T-cell (primary cell): ENCODE data around the gene TRMT1. TPM values are rescaled to one million over a fixed set of nuclear protein-coding genes. Genes with fewer than 3 reads are reported as not detected.
A peak's percentile ranks its signal among the peaks of the same experiment; 100 is the strongest.
"Not testable (repeated sequence)": the region's sequence is repeated elsewhere in the genome, so short reads cannot be mapped to it uniquely, and the experiment has no call there.

Experiments used
- ATAC-seq, 4 experiments: fragments of 200-7000 bp in 3 of 4; fragments of 150-1000 bp in 1 of 4; cut with Tn5 transposase; replicated peaks in 1 of 4; 1 replicate in 3 of 4; 2 replicates in 1 of 4; pipeline ENCODE4 v1.10.0; 2021; ENCODE audit warnings: moderate library complexity in 3 of 4, mild to moderate bottlenecking in 2 of 4, moderate number of reproducible peaks in 1 of 4
- CTCF ChIA-PET, 2 donors: fragments of 300-600 bp; sonication (Branson Sonifier 250); formaldehyde crosslinking; loops; one replicate each; lab custom pipeline; 2022; ENCODE audit warnings: antibody characterized with exemption in 2 of 2; lab: Charles Lee
- POLR2A ChIA-PET, 2 donors: fragments of 300-600 bp; sonication (Branson Sonifier 250); formaldehyde crosslinking; loops; one replicate each; lab custom pipeline; 2022; ENCODE audit warnings: antibody characterized with exemption in 2 of 2; lab: Charles Lee
- DNase-seq, 35 experiments: peaks; one replicate each; pipeline versions ENCODE4 v3.0.0 to v3.0.0-alpha.2; 2013 to 2023
- H3K27ac ChIP-seq: one replicate; pipeline ENCODE4 v1.5.1; 2013; ENCODE audit warnings: low read length
- H3K27me3 ChIP-seq, 2 experiments: replicated peaks in 1 of 2; 1 replicate in 1 of 2; 2 replicates in 1 of 2; pipeline versions ENCODE4 v1.6.1 to v1.7.0; 2013; ENCODE audit warnings: low read length in 1 of 2, mixed read lengths in 1 of 2; ENCODE audit not compliant: control insufficient read depth in 2 of 2, insufficient read depth in 2 of 2; ENCODE audit errors: extremely low read depth in 1 of 2
- H3K36me3 ChIP-seq, 2 donors: 1 replicate in 1 of 2; 2 replicates in 1 of 2; pipeline versions ENCODE4 v1.6.1 to v1.7.0; 2013; ENCODE audit warnings: low read length in 1 of 2; ENCODE audit not compliant: control insufficient read depth in 2 of 2, insufficient read depth in 1 of 2; ENCODE audit errors: extremely low read depth in 1 of 2
- H3K4me1 ChIP-seq, 2 experiments: 1 replicate in 1 of 2; 2 replicates in 1 of 2; pipeline versions ENCODE4 v1.6.1 to v1.7.0; 2013; ENCODE audit warnings: low read length in 2 of 2, mixed read lengths in 1 of 2; ENCODE audit not compliant: insufficient read depth in 2 of 2, control insufficient read depth in 1 of 2; ENCODE audit errors: extremely low read depth in 1 of 2
- H3K4me3 ChIP-seq, 2 donors: 1 replicate in 1 of 2; 2 replicates in 1 of 2; pipeline versions ENCODE4 v1.5.1 to v1.7.0; 2013; ENCODE audit warnings: mild to moderate bottlenecking in 2 of 2, low read length in 1 of 2, moderate library complexity in 1 of 2; ENCODE audit not compliant: control insufficient read depth in 1 of 2; ENCODE audit errors: extremely low read depth in 1 of 2
- H3K9me3 ChIP-seq: 2 replicates; pipeline ENCODE4 v1.7.0; 2013
- H3K27ac Mint-ChIP-seq, 2 donors: one replicate each; pipeline ENCODE4 v1.8.0; 2020 to 2021; ENCODE audit warnings: mild to moderate bottlenecking in 2 of 2, mixed read lengths in 2 of 2
- H3K27me3 Mint-ChIP-seq, 2 donors: one replicate each; pipeline ENCODE4 v1.8.0; 2021 to 2022; ENCODE audit warnings: mixed read lengths in 2 of 2
- H3K36me3 Mint-ChIP-seq: one replicate; pipeline ENCODE4 v1.8.0; 2021; ENCODE audit warnings: mixed read lengths
- H3K4me1 Mint-ChIP-seq, 3 donors: one replicate each; pipeline ENCODE4 v1.8.0; 2020 to 2022; ENCODE audit warnings: mixed read lengths in 3 of 3, mild to moderate bottlenecking in 1 of 3
- H3K4me3 Mint-ChIP-seq, 3 donors: one replicate each; pipeline ENCODE4 v1.8.0; 2020 to 2022; ENCODE audit warnings: mild to moderate bottlenecking in 3 of 3, mixed read lengths in 3 of 3, moderate library complexity in 3 of 3
- H3K9me3 Mint-ChIP-seq, 3 donors: one replicate each; pipeline ENCODE4 v1.8.0; 2020 to 2022; ENCODE audit warnings: mixed read lengths in 3 of 3
- WGBS: methylation state at CpG from one replicate; pipeline ENCODE4 v1.1.5; 2013; ENCODE audit warnings: missing lambda C conversion rate; ENCODE audit not compliant: insufficient coverage; 5-methylcytosine and 5-hydroxymethylcytosine counted together
- total RNA-seq, 35 experiments: library from RNA in 6 of 35; stranded (reverse) in 6 of 35; fragments of 120-200 nt in 1 of 35; gene quantifications; one replicate each; pipeline versions ENCODE4 v1.2.1 to v1.2.4 and lab custom pipeline; 2013 to 2026

TRMT1 gene
- total RNA-seq, 5 donors from 2014 or later (not counting 1 experiment from before 2014, with no cell fraction given), result 68.9 to 121 (median 95.6) TPM

GRCh38 chr19:13150931-13151604, 34.5 kb upstream of the TRMT1 start:
- peaks cover 21 to 44% (median 33%) of the 10 kb centered on the region in 3 donors for H3K4me1 Mint-ChIP-seq
- H3K27me3 Mint-ChIP-seq, result peaks cover 0 to 2% of the 10 kb centered on the region in 2 donors
- Histone ChIP-seq H3K27ac (peak overlapping the region; percentile 73), H3K27me3 (no peaks in the 10 kb centered on the region), H3K36me3 (peaks cover 3 to 8% of the 10 kb centered on the region in 2 donors), H3K4me1 (peaks cover 3 to 52% of the 10 kb centered on the region in 2 experiments), H3K9me3 (no peaks in the 10 kb centered on the region), H3K4me3 (peak overlapping the region; percentile 70 to 99)
- peaks cover 18% of the 10 kb centered on the region for H3K36me3 Mint-ChIP-seq
- no peaks in the 10 kb centered on the region for H3K9me3 Mint-ChIP-seq
- ChIA-PET POLR2A (no interaction called here), CTCF (interaction anchor here (1.3 to 1.8 kb wide), 2 partner anchors 13 to 17 kb away, joined by 3 to 4 read pairs; no protein-coding TSS in a partner anchor)
- DNase-seq, result peak in 7 of 35 experiments; percentile 15 to 29 (median 25)
- H3K27ac Mint-ChIP-seq, result peak overlapping the region; percentile 94 to 95
- under 1% methylated on average over 30 of the region's 34 CpGs for WGBS
- peak; percentile 4 to 9 (median 7) for ATAC-seq
- H3K4me3 Mint-ChIP-seq, result peak overlapping the region; percentile 98 to 99 (median 99)

- Histone ChIP-seq H3K9me3 (no peaks in the 10 kb centered on the region), H3K36me3 (peaks cover 3 to 9% of the 10 kb centered on the region in 2 donors), H3K4me3 (peak within 1 kb of the TSS; percentile 70 to 99), H3K4me1 (peaks cover 3 to 45% of the 10 kb centered on the region in 2 experiments), H3K27ac (peak within 1 kb of the TSS; percentile 73), H3K27me3 (no peaks in the 10 kb centered on the region)
- Mint-ChIP-seq H3K27ac (peak within 1 kb of the TSS; percentile 94 to 95), H3K36me3 (peaks cover 18% of the 10 kb centered on the region), H3K9me3 (no peaks in the 10 kb centered on the region), H3K4me3 (peak within 1 kb of the TSS; percentile 98 to 99 (median 99)), H3K27me3 (peaks cover 0 to 2% of the 10 kb centered on the region in 2 donors), H3K4me1 (peaks cover 18 to 38% (median 30%) of the 10 kb centered on the region in 3 donors)
- DNase-seq (peak; percentile 81 to 95 (median 92)), ATAC-seq (peak; percentile 58 to 62 (median 60))
- ChIA-PET CTCF (interaction anchor here (0.7 to 1.8 kb wide), 4 partner anchors 14 to 50 kb away, joined by 3 to 6 read pairs (median 4); no protein-coding TSS in a partner anchor), POLR2A (no interaction called here)
- under 1% methylated on average over 38 of the region's 51 CpGs for WGBS
These were observed 33.8 kb upstream of the TRMT1 start, which contains the start of the genes IER2 and STX10 for GRCh38 chr19:13150187-13150930. Gene IER2 (plus strand): TSS chr19:13150411. CDS start chr19:13153187, 2,776 bp downstream. Gene STX10 (minus strand): TSS chr19:13150375. CDS start chr19:13150173, 202 bp downstream.

- POLR2A ChIA-PET, result no interaction called here
- peaks cover 15 to 38% (median 28%) of the 10 kb centered on the region in 3 donors for H3K4me1 Mint-ChIP-seq
- no peaks in the 10 kb centered on the region for H3K27me3 ChIP-seq
- peak overlapping the region; percentile 94 to 95 for H3K27ac Mint-ChIP-seq
- H3K9me3 Mint-ChIP-seq, result no peaks in the 10 kb centered on the region
- peaks cover 3 to 40% of the 10 kb centered on the region in 2 experiments for H3K4me1 ChIP-seq
- ATAC-seq (peak; percentile 0 to 5 (median 3)), DNase-seq (peak in 4 of 35 experiments; percentile 17 to 45 (median 22))
- peak overlapping the region; percentile 70 to 99 for H3K4me3 ChIP-seq
- under 1% methylated on average over 44 of the region's 46 CpGs for WGBS
- H3K36me3 ChIP-seq, result peaks cover 5 to 10% of the 10 kb centered on the region in 2 donors
- CTCF ChIA-PET, result interaction anchor here (0.6 to 1.8 kb wide), 5 partner anchors 15 to 987 kb away, joined by 3 to 6 read pairs (median 3); partner anchors contain the start of gene ZNF136 (in 1 of the 2)
- H3K27ac ChIP-seq, result peak overlapping the region; percentile 73
- peaks cover 0 to 2% of the 10 kb centered on the region in 2 donors for H3K27me3 Mint-ChIP-seq
- H3K9me3 ChIP-seq, result no peaks in the 10 kb centered on the region
- H3K4me3 Mint-ChIP-seq, result peak overlapping the region; percentile 98 to 99 (median 99)
- peaks cover 15% of the 10 kb centered on the region for H3K36me3 Mint-ChIP-seq
These were observed 33.2 kb upstream of the TRMT1 start for GRCh38 chr19:13149628-13150186.

- H3K9me3 ChIP-seq, H3K27me3 Mint-ChIP-seq, POLR2A ChIA-PET, H3K27ac ChIP-seq, H3K27me3 ChIP-seq, H3K9me3 Mint-ChIP-seq, ATAC-seq: not testable (repeated sequence)
- CTCF ChIA-PET, result interaction anchor here in 1 of 2 donors (0.6 to 1.8 kb wide), 4 partner anchors 19 to 986 kb away, joined by 3 to 5 read pairs (median 4); partner anchors contain the start of gene ZNF136
- H3K27ac Mint-ChIP-seq, result peak overlapping the region; percentile 63 to 71
- H3K4me3 ChIP-seq, result peak overlapping the region; percentile 70 to 99
- peaks cover 15 to 38% (median 28%) of the 10 kb centered on the region in 3 donors for H3K4me1 Mint-ChIP-seq
- peaks cover 10% of the 10 kb centered on the region for H3K36me3 Mint-ChIP-seq
- peak overlapping the region; percentile 80 to 99 (median 98) for H3K4me3 Mint-ChIP-seq
- peaks cover 10 to 15% of the 10 kb centered on the region in 2 donors for H3K36me3 ChIP-seq
- DNase-seq, result peak in 1 of 35 experiments; percentile 22
- H3K4me1 ChIP-seq, result peaks cover 3 to 44% of the 10 kb centered on the region in 2 experiments
- WGBS, result 43% methylated on average over 10 of the region's 17 CpGs
These were observed 32.7 kb upstream of the TRMT1 start for GRCh38 chr19:13149173-13149627.

GRCh38 chr19:13146763-13147563, 30.4 kb upstream of the TRMT1 start:
- H3K4me1 Mint-ChIP-seq, result peaks cover 15 to 29% (median 25%) of the 10 kb centered on the region in 3 donors
- CTCF ChIA-PET, result no interaction called here
- H3K36me3 ChIP-seq, result peaks cover 9 to 10% of the 10 kb centered on the region in 2 donors
- WGBS, result 90% methylated on average over 2 of the region's 16 CpGs
- H3K4me3 ChIP-seq, result no peak overlapping the region
- no peaks in the 10 kb centered on the region for H3K27me3 Mint-ChIP-seq
- H3K27me3 ChIP-seq, result no peaks in the 10 kb centered on the region
- ATAC-seq (no peak), DNase-seq (peak in 1 of 35 experiments; percentile 17)
- H3K9me3 ChIP-seq, result no peaks in the 10 kb centered on the region
- POLR2A ChIA-PET, result no interaction called here
- H3K4me1 ChIP-seq, result peaks cover 3 to 36% of the 10 kb centered on the region in 2 experiments
- no peak overlapping the region for H3K27ac ChIP-seq
- no peaks in the 10 kb centered on the region for H3K9me3 Mint-ChIP-seq
- H3K4me3 Mint-ChIP-seq, result peak overlapping the region in 1 of 3 donors; percentile 6
- peaks cover 5% of the 10 kb centered on the region for H3K36me3 Mint-ChIP-seq
- H3K27ac Mint-ChIP-seq, result no peak overlapping the region
